Measurements from ENCODE around the gene CCDC88C.

DNA sequence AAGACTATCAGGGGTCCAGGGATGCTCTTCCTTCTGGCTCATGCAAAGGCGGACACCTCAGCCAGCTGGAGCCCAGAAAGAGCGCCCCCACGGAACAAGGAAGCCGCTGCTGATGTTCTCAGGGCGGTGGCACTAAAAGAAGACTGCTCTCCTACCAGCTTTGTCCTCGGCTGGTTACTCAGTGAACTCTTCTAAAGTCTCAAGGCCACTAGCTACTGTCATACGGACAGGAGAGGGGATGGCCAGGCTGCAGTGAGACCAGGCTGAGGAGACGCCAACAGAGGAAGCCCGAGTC, 59.6 kb downstream of the CCDC88C start:
- no peak for TF ChIP-seq POLR2A (IDR thresholded peaks at IDR 0.05)
- no peak for TF ChIP-seq EP300 (IDR thresholded peaks at IDR 0.05)
